Measurements from ENCODE around the gene CEP78.

- TF ChIP-seq CTCF (IDR thresholded peaks at IDR 0.05) (no peak), POLR2A (IDR thresholded peaks at IDR 0.05) (no peak)
Measured at GRCh38 chr9:78300209-78300608, 64.3 kb downstream of the CEP78 start.

All from right lobe of liver (tissue), 4 donors.